ENCODE data around the gene IMP4. TPM values are rescaled to one million over a fixed set of nuclear protein-coding genes. Genes with fewer than 3 reads are reported as not detected.

The IMP4 gene
- total and polyA plus RNA-seq, 4 donors = 31.7 to 95.5 (median 61.2) TPM

DNA sequence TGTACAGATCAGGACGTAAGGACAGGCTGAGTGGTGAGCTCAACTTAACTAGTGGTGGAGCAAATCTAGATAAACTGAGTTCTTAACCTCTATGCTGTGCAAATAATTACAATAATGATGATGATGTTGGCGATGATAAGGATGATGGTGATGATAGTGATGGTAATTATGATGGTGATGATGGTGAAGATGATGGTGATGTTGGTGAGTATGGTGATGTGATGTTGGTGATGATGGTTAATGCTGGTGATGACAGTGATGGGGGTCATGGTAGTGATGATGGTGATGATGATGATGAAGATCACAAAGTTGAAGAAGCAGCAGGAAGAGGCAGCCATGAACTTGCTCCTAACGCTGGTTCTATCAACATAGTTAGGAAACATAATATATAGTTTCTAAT lies 38.0 kb upstream of the IMP4 start:
- Histone ChIP-seq H3K4me3 (ENCODE audit: low read depth in 1 of 3, low read length in 3 of 3) (no peak overlapping the region), H3K36me3 (ENCODE audit: control insufficient read depth in 4 of 4, insufficient read depth in 3 of 4, low read depth in 1 of 4, low read length in 3 of 4) (no peaks in the 10 kb centered on the region), H3K9me3 (ENCODE audit: control insufficient read depth in 4 of 4, low read length in 3 of 4) (no peaks in the 10 kb centered on the region), H3K27ac (ENCODE audit: low read depth in 1 of 2, low read length in 2 of 2) (no peak overlapping the region), H3K4me1 (ENCODE audit: control insufficient read depth in 4 of 4, insufficient read depth in 4 of 4, low read length in 3 of 4) (no peaks in the 10 kb centered on the region), H3K9ac (ENCODE audit: low read depth in 1 of 2, low read length in 2 of 2) (no peak overlapping the region), H3K27me3 (ENCODE audit: control insufficient read depth in 4 of 4, insufficient read depth in 4 of 4, low read length in 3 of 4) (peaks cover 0 to 3% (median 0%) of the 10 kb centered on the region in 4 donors)
- no peak for DNase-seq (ENCODE audit: low spot score)
- WGBS = 77% methylated on average over 3 of the region's 3 CpGs
- no peak for TF ChIP-seq HNF4A (conservative IDR thresholded peaks at IDR 0.05)
- no peak for TF ChIP-seq JUND (IDR thresholded peaks at IDR 0.05)
- no peak for TF ChIP-seq YY1 (IDR thresholded peaks at IDR 0.05)
- TF ChIP-seq, protein P1, sequence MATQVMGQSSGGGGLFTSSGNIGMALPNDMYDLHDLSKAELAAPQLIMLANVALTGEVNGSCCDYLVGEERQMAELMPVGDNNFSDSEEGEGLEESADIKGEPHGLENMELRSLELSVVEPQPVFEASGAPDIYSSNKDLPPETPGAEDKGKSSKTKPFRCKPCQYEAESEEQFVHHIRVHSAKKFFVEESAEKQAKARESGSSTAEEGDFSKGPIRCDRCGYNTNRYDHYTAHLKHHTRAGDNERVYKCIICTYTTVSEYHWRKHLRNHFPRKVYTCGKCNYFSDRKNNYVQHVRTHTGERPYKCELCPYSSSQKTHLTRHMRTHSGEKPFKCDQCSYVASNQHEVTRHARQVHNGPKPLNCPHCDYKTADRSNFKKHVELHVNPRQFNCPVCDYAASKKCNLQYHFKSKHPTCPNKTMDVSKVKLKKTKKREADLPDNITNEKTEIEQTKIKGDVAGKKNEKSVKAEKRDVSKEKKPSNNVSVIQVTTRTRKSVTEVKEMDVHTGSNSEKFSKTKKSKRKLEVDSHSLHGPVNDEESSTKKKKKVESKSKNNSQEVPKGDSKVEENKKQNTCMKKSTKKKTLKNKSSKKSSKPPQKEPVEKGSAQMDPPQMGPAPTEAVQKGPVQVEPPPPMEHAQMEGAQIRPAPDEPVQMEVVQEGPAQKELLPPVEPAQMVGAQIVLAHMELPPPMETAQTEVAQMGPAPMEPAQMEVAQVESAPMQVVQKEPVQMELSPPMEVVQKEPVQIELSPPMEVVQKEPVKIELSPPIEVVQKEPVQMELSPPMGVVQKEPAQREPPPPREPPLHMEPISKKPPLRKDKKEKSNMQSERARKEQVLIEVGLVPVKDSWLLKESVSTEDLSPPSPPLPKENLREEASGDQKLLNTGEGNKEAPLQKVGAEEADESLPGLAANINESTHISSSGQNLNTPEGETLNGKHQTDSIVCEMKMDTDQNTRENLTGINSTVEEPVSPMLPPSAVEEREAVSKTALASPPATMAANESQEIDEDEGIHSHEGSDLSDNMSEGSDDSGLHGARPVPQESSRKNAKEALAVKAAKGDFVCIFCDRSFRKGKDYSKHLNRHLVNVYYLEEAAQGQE (IDR thresholded peaks at IDR 0.05) = no peak

DNA sequence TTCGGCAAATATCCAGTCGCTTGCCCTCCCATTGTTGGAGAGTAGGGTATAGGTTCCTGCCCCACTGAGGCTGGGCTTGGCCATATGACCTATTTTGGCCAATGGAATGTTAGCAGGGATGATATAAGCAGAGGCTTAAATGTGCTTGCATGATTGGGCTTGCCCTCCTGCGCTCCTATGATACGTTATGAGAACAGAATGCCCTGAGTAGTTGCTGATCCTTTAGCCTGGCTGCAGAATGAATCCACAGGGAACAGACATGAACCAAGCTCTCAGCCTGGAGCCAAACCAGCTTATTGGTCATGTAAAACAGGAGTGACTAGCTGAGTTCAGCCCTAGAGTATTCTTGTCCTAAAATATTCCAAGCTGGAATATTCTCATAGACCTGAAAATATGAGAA lies 34.8 kb upstream of the IMP4 start:
- H3K36me3 ChIP-seq (ENCODE audit: control insufficient read depth in 4 of 4, insufficient read depth in 3 of 4, low read depth in 1 of 4, low read length in 3 of 4) = no peaks in the 10 kb centered on the region
- no peak overlapping the region for H3K4me3 ChIP-seq (ENCODE audit: low read depth in 1 of 3, low read length in 3 of 3)
- no peak overlapping the region for H3K27ac ChIP-seq (ENCODE audit: low read depth in 1 of 2, low read length in 2 of 2)
- no peak for DNase-seq (ENCODE audit: low spot score)
- H3K4me1 ChIP-seq (ENCODE audit: control insufficient read depth in 4 of 4, insufficient read depth in 4 of 4, low read length in 3 of 4) = peaks cover 0 to 6% (median 0%) of the 10 kb centered on the region in 4 donors
- H3K9me3 ChIP-seq (ENCODE audit: control insufficient read depth in 4 of 4, low read length in 3 of 4) = no peaks in the 10 kb centered on the region
- 92% methylated on average over 4 of the region's 4 CpGs for whole genome bisulfite sequencing
- H3K9ac ChIP-seq (ENCODE audit: low read depth in 1 of 2, low read length in 2 of 2) = no peak overlapping the region
- no peaks in the 10 kb centered on the region for H3K27me3 ChIP-seq (ENCODE audit: control insufficient read depth in 4 of 4, insufficient read depth in 4 of 4, low read length in 3 of 4)
- TF ChIP-seq, protein P1 (IDR thresholded peaks at IDR 0.05) = no peak
- TF ChIP-seq HNF4A (conservative IDR thresholded peaks at IDR 0.05) (no peak), TAF1 (conservative IDR thresholded peaks at IDR 0.05) (no peak), RAD21 (IDR thresholded peaks at IDR 0.05) (no peak), NR2F2 (IDR thresholded peaks at IDR 0.05) (no peak), FOXA1 (IDR thresholded peaks at IDR 0.05) (no peak), SP1 (IDR thresholded peaks at IDR 0.05) (no peak), JUND (IDR thresholded peaks at IDR 0.05) (no peak), YY1 (IDR thresholded peaks at IDR 0.05) (no peak), EGR1 (IDR thresholded peaks at IDR 0.05; ENCODE audit: low read depth in 2 of 2) (no peak), FOXA2 (IDR thresholded peaks at IDR 0.05) (no peak), RXRA (IDR thresholded peaks at IDR 0.05) (no peak), GABPA (IDR thresholded peaks at IDR 0.05 in 1 of 2, conservative IDR thresholded peaks at IDR 0.05 in 1 of 2) (no peak), HNF4G (IDR thresholded peaks at IDR 0.05) (no peak)
- TF ChIP-seq, protein P2, sequence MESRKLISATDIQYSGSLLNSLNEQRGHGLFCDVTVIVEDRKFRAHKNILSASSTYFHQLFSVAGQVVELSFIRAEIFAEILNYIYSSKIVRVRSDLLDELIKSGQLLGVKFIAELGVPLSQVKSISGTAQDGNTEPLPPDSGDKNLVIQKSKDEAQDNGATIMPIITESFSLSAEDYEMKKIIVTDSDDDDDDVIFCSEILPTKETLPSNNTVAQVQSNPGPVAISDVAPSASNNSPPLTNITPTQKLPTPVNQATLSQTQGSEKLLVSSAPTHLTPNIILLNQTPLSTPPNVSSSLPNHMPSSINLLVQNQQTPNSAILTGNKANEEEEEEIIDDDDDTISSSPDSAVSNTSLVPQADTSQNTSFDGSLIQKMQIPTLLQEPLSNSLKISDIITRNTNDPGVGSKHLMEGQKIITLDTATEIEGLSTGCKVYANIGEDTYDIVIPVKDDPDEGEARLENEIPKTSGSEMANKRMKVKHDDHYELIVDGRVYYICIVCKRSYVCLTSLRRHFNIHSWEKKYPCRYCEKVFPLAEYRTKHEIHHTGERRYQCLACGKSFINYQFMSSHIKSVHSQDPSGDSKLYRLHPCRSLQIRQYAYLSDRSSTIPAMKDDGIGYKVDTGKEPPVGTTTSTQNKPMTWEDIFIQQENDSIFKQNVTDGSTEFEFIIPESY (IDR thresholded peaks at IDR 0.05) = no peak
- TF ChIP-seq, protein P3, sequence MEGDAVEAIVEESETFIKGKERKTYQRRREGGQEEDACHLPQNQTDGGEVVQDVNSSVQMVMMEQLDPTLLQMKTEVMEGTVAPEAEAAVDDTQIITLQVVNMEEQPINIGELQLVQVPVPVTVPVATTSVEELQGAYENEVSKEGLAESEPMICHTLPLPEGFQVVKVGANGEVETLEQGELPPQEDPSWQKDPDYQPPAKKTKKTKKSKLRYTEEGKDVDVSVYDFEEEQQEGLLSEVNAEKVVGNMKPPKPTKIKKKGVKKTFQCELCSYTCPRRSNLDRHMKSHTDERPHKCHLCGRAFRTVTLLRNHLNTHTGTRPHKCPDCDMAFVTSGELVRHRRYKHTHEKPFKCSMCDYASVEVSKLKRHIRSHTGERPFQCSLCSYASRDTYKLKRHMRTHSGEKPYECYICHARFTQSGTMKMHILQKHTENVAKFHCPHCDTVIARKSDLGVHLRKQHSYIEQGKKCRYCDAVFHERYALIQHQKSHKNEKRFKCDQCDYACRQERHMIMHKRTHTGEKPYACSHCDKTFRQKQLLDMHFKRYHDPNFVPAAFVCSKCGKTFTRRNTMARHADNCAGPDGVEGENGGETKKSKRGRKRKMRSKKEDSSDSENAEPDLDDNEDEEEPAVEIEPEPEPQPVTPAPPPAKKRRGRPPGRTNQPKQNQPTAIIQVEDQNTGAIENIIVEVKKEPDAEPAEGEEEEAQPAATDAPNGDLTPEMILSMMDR (IDR thresholded peaks at IDR 0.05; ENCODE audit: low read depth, low read length, missing input control) = no peak
- TF ChIP-seq, protein P4, sequence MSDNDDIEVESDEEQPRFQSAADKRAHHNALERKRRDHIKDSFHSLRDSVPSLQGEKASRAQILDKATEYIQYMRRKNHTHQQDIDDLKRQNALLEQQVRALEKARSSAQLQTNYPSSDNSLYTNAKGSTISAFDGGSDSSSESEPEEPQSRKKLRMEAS (IDR thresholded peaks at IDR 0.05) = no peak
